GM12865 (cell line): ENCODE results near the gene ACTR6.
"Not testable (repeated sequence)": the region's sequence is repeated elsewhere in the genome, so short reads cannot be mapped to it uniquely, and the experiment has no call there.

Source experiments
- DNase-seq: peaks from one replicate; pipeline ENCODE4 v3.0.0; 2010; ENCODE audit warnings: low read depth
- H3K4me3 ChIP-seq: 2 replicates; pipeline ENCODE4 v1.5.1; 2011; ENCODE audit warnings: mild to moderate bottlenecking, low read depth, low read length, control low read depth
- CTCF ChIP-seq: IDR thresholded peaks from 2 replicates; pipeline ENCODE4 v1.5.1; 2011; ENCODE audit warnings: low read length, control low read depth, low read depth, inconsistent platforms; ENCODE audit not compliant: insufficient read depth; ENCODE audit errors: missing control alignments

The ACTR6 gene

GRCh38 chr12:100253437-100253836 lies 52.8 kb downstream of the ACTR6 start:
- no peak overlapping the region for H3K4me3 ChIP-seq
- no peak for TF ChIP-seq CTCF
- DNase-seq, result no peak

GRCh38 chr12:100254876-100255275 lies 54.3 kb downstream of the ACTR6 start:
- no peak for DNase-seq
- no peak for TF ChIP-seq CTCF
- H3K4me3 ChIP-seq, result no peak overlapping the region

GRCh38 chr12:100258127-100258526 lies 57.5 kb downstream of the ACTR6 start:
- no peak for DNase-seq
- no peak overlapping the region for H3K4me3 ChIP-seq
- no peak for TF ChIP-seq CTCF

- DNase-seq, result no peak
- no peak overlapping the region for H3K4me3 ChIP-seq
- TF ChIP-seq CTCF, result no peak
Observed at GRCh38 chr12:100263131-100263530, 62.5 kb downstream of the ACTR6 start.

GRCh38 chr12:100265107-100265506 lies 64.5 kb downstream of the ACTR6 start:
- not testable (repeated sequence) for H3K4me3 ChIP-seq, DNase-seq

- no peak for DNase-seq
- H3K4me3 ChIP-seq, result peak overlapping the region; percentile 98
- TF ChIP-seq CTCF, result no peak
Observed at GRCh38 chr12:100265732-100266584, 65.3 kb downstream of the ACTR6 start.

- no peak for TF ChIP-seq CTCF
Observed at GRCh38 chr12:100266585-100266834, 65.9 kb downstream of the ACTR6 start.

More at GRCh38 chr12:100266585-100266834, 65.9 kb downstream of the ACTR6 start:
- H3K4me3 ChIP-seq, result peak overlapping the region; percentile 98
- DNase-seq, result no peak
